B cell (primary cell): ENCODE data around the gene CRELD2.

Experiments used
- CTCF ChIP-seq: fragments of 200-600 bp; IDR thresholded peaks from one replicate; pipeline ENCODE4 v1.8.0; 2022; ENCODE audit warnings: antibody characterized with exemption, mild to moderate bottlenecking
- EZH2 ChIP-seq: IDR thresholded peaks from 2 replicates; pipeline ENCODE4 v1.6.1; 2012; ENCODE audit warnings: borderline replicate concordance, low read depth, mild to moderate bottlenecking, moderate library complexity, low read length; ENCODE audit not compliant: insufficient read depth, poor library complexity, severe bottlenecking

GRCh38 chr22:49882519-49883293 is 35.7 kb upstream of the CRELD2 start:
- TF ChIP-seq CTCF (no peak), EZH2 (no peak)
